Measurements from ENCODE around the gene SIM1.

Gene SIM1

DNA sequence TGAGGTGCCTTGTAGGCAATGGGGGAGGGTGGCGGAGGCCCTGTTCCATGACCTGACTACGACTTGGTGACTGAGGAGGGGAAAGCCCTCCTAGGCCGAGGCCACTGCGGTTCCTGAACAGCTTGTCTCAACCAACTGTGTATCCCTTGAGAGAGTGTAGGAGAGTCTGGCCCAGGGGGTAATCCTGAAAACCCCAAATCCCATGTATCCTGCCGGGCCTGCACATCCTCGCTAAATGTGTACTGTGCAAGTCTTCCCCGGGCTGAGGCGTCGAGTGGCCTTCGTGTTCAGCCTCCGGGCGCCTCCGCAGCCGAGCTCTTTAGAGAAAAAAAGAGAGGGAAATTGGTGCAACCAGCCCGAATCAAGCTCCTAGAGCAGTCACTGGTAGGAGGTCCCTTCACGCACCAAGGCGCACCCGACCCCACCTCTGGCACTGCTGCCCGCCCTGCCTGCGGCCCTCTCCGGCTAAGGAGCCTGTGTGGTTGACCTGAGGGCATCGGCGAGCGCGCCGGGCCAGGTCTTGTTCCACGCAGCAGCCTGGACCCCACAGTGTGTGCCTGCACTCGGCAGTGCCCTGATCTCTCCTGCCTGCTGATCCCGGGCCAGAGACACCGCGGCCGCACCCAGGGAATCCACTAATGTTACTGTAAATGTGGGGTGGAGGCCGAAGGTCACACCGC lies 7.3 kb downstream of the SIM1 start:
- H3K9me3 ChIP-seq (replicated peaks in 1 of 2; ENCODE audit: control insufficient read depth in 2 of 2, insufficient read depth in 1 of 2, low read depth in 1 of 2, low read length in 2 of 2): no peaks in the 10 kb centered on the region
- no peak overlapping the region for H4K8ac ChIP-seq (ENCODE audit: low read depth, low read length)
- no peak overlapping the region for H3K4me2 ChIP-seq (ENCODE audit: insufficient read depth, low read length, poor library complexity, severe bottlenecking)
- H3K79me1 ChIP-seq (ENCODE audit: low read depth, low read length): no peaks in the 10 kb centered on the region
- no peak overlapping the region for H2AK5ac ChIP-seq (ENCODE audit: low read depth, low read length)
- H3K4ac ChIP-seq (ENCODE audit: low read length): no peak overlapping the region
- H2AFZ ChIP-seq (ENCODE audit: low read length): peak overlapping the region; percentile 65
- H2BK12ac ChIP-seq (ENCODE audit: low read length): no peak overlapping the region
- no peak overlapping the region for H3K9ac ChIP-seq (ENCODE audit: low read depth, low read length, poor library complexity)
- H3K4me3 ChIP-seq (ENCODE audit: low read length in 2 of 2): no peak overlapping the region
- peaks cover 1 to 5% of the 10 kb centered on the region in 2 donors for H3K4me1 ChIP-seq (ENCODE audit: control insufficient read depth in 2 of 2, insufficient read depth in 1 of 2, low read depth in 1 of 2, low read length in 2 of 2)
- H4K91ac ChIP-seq (ENCODE audit: low read depth, low read length, poor library complexity): no peak overlapping the region
- H2BK120ac ChIP-seq (ENCODE audit: low read depth, low read length): no peak overlapping the region
- H2BK15ac ChIP-seq (ENCODE audit: low read length): no peak overlapping the region
- no peak overlapping the region for H2BK5ac ChIP-seq (ENCODE audit: low read length)
- no peak overlapping the region for H3K14ac ChIP-seq (ENCODE audit: low read length)
- no CpG with 5 or more reads among the region's 34 CpGs for WGBS, 2 donors (ENCODE audit: extremely low coverage in 2 of 2, insufficient read length in 2 of 2, insufficient replicate concordance in 1 of 2)
- H3K23ac ChIP-seq (ENCODE audit: low read depth, low read length, poor library complexity): peak overlapping the region; percentile 86
- H3K27ac ChIP-seq (replicated peaks; ENCODE audit: low read length): no peak overlapping the region
- peaks cover 34 to 100% (median 90%) of the 10 kb centered on the region in 3 experiments for H3K27me3 ChIP-seq (ENCODE audit: control insufficient read depth in 3 of 3, insufficient read depth in 3 of 3, low read depth in 1 of 3, low read length in 3 of 3)
- DNase-seq (ENCODE audit: low spot score): peak; percentile 35
- H3K18ac ChIP-seq (ENCODE audit: low read length): peak overlapping the region; percentile 62
- H3K36me3 ChIP-seq (replicated peaks in 1 of 2; ENCODE audit: control insufficient read depth in 2 of 2, insufficient read depth in 2 of 2, low read length in 2 of 2): no peaks in the 10 kb centered on the region

GRCh38 chr6:100456908-100457235 lies 7.8 kb downstream of the SIM1 start:
- Histone ChIP-seq H3K4me2 (ENCODE audit: insufficient read depth, low read length, poor library complexity, severe bottlenecking) (no peak overlapping the region), H3K18ac (ENCODE audit: low read length) (no peak overlapping the region), H3K9ac (ENCODE audit: low read depth, low read length, poor library complexity) (no peak overlapping the region), H3K79me1 (ENCODE audit: low read depth, low read length) (no peaks in the 10 kb centered on the region), H2BK120ac (ENCODE audit: low read depth, low read length) (no peak overlapping the region), H3K14ac (ENCODE audit: low read length) (no peak overlapping the region), H3K23ac (ENCODE audit: low read depth, low read length, poor library complexity) (no peak overlapping the region), H2BK5ac (ENCODE audit: low read length) (no peak overlapping the region), H3K36me3 (replicated peaks in 1 of 2; ENCODE audit: control insufficient read depth in 2 of 2, insufficient read depth in 2 of 2, low read length in 2 of 2) (no peaks in the 10 kb centered on the region), H2AK5ac (ENCODE audit: low read depth, low read length) (no peak overlapping the region), H2BK15ac (ENCODE audit: low read length) (no peak overlapping the region), H3K4ac (ENCODE audit: low read length) (no peak overlapping the region), H2AFZ (ENCODE audit: low read length) (no peak overlapping the region), H4K8ac (ENCODE audit: low read depth, low read length) (no peak overlapping the region), H3K27ac (replicated peaks; ENCODE audit: low read length) (no peak overlapping the region), H2BK12ac (ENCODE audit: low read length) (no peak overlapping the region), H3K9me3 (replicated peaks in 1 of 2; ENCODE audit: control insufficient read depth in 2 of 2, insufficient read depth in 1 of 2, low read depth in 1 of 2, low read length in 2 of 2) (peaks cover 0 to 2% of the 10 kb centered on the region in 2 donors), H3K4me3 (ENCODE audit: low read length in 2 of 2) (no peak overlapping the region), H3K4me1 (ENCODE audit: control insufficient read depth in 2 of 2, insufficient read depth in 1 of 2, low read depth in 1 of 2, low read length in 2 of 2) (peaks cover 1 to 5% of the 10 kb centered on the region in 2 donors), H3K27me3 (ENCODE audit: control insufficient read depth in 3 of 3, insufficient read depth in 3 of 3, low read depth in 1 of 3, low read length in 3 of 3) (peaks cover 37 to 100% (median 92%) of the 10 kb centered on the region in 3 experiments), H4K91ac (ENCODE audit: low read depth, low read length, poor library complexity) (no peak overlapping the region)
- WGBS, 2 donors (ENCODE audit: extremely low coverage in 2 of 2, insufficient read length in 2 of 2, insufficient replicate concordance in 1 of 2): no CpG with 5 or more reads among the region's 8 CpGs
- DNase-seq (ENCODE audit: low spot score): no peak

- Histone ChIP-seq H3K36me3 (replicated peaks in 1 of 2; ENCODE audit: control insufficient read depth in 2 of 2, insufficient read depth in 2 of 2, low read length in 2 of 2) (no peaks in the 10 kb centered on the region), H3K4ac (ENCODE audit: low read length) (no peak overlapping the region), H3K79me1 (ENCODE audit: low read depth, low read length) (no peaks in the 10 kb centered on the region), H3K18ac (ENCODE audit: low read length) (no peak overlapping the region), H3K4me2 (ENCODE audit: insufficient read depth, low read length, poor library complexity, severe bottlenecking) (no peak overlapping the region), H2AFZ (ENCODE audit: low read length) (no peak overlapping the region), H3K14ac (ENCODE audit: low read length) (no peak overlapping the region), H4K91ac (ENCODE audit: low read depth, low read length, poor library complexity) (no peak overlapping the region), H3K23ac (ENCODE audit: low read depth, low read length, poor library complexity) (no peak overlapping the region), H3K27ac (replicated peaks; ENCODE audit: low read length) (no peak overlapping the region), H4K8ac (ENCODE audit: low read depth, low read length) (no peak overlapping the region), H2AK5ac (ENCODE audit: low read depth, low read length) (no peak overlapping the region), H2BK15ac (ENCODE audit: low read length) (no peak overlapping the region), H2BK12ac (ENCODE audit: low read length) (no peak overlapping the region), H2BK120ac (ENCODE audit: low read depth, low read length) (no peak overlapping the region), H3K27me3 (ENCODE audit: control insufficient read depth in 3 of 3, insufficient read depth in 3 of 3, low read depth in 1 of 3, low read length in 3 of 3) (peaks cover 37 to 100% (median 93%) of the 10 kb centered on the region in 3 experiments), H3K9me3 (replicated peaks in 1 of 2; ENCODE audit: control insufficient read depth in 2 of 2, insufficient read depth in 1 of 2, low read depth in 1 of 2, low read length in 2 of 2) (peaks cover 0 to 2% of the 10 kb centered on the region in 2 donors), H3K4me3 (ENCODE audit: low read length in 2 of 2) (no peak overlapping the region), H3K4me1 (ENCODE audit: control insufficient read depth in 2 of 2, insufficient read depth in 1 of 2, low read depth in 1 of 2, low read length in 2 of 2) (peaks cover under 1 to 5% of the 10 kb centered on the region in 2 donors), H3K9ac (ENCODE audit: low read depth, low read length, poor library complexity) (no peak overlapping the region), H2BK5ac (ENCODE audit: low read length) (no peak overlapping the region)
- peak; percentile 37 for DNase-seq (ENCODE audit: low spot score)
- no CpG with 5 or more reads among the region's 24 CpGs for WGBS, 2 donors (ENCODE audit: extremely low coverage in 2 of 2, insufficient read length in 2 of 2, insufficient replicate concordance in 1 of 2)
Observed at GRCh38 chr6:100456141-100456907, 8.4 kb downstream of the SIM1 start.
